Smooth muscle cell (in vitro differentiated cells): Measurements from ENCODE around the gene CCDC63. TPM values are rescaled to one million over a fixed set of nuclear protein-coding genes. Genes with fewer than 3 reads are reported as not detected.

Experiments
- DNase-seq: peaks from one replicate; lab custom pipeline; 2025; ENCODE audit not compliant: unreplicated experiment; lab: John Stamatoyannopoulos, UW
- H2AFZ ChIP-seq: fragments of 200-600 bp; sonication (generic); 2 replicates; pipeline ENCODE4 v1.6.0; 2016; ENCODE audit warnings: antibody characterized with exemption, low read depth, mild to moderate bottlenecking
- H3F3A ChIP-seq: fragments of 200-600 bp; sonication (generic); 2 replicates; pipeline ENCODE4 v1.6.0; 2017; ENCODE audit warnings: antibody characterized with exemption, low read depth
- H3K27ac ChIP-seq: fragments of 200-600 bp; sonication (generic); 2 replicates; pipeline ENCODE4 v1.5.1; 2016; ENCODE audit warnings: low read depth, mild to moderate bottlenecking
- H3K27me3 ChIP-seq: fragments of 200-600 bp; sonication (generic); 2 replicates; pipeline ENCODE4 v1.6.1; 2016; ENCODE audit warnings: low read depth, mild to moderate bottlenecking
- H3K36me3 ChIP-seq: fragments of 200-600 bp; sonication (generic); 2 replicates; pipeline ENCODE4 v1.5.1; 2016; ENCODE audit warnings: low read depth
- H3K4me1 ChIP-seq: fragments of 200-600 bp; sonication (generic); 2 replicates; pipeline ENCODE4 v1.5.1; 2016; ENCODE audit warnings: low read depth
- H3K4me2 ChIP-seq: fragments of 200-600 bp; sonication (generic); 2 replicates; pipeline ENCODE4 v1.6.0; 2016; ENCODE audit warnings: mild to moderate bottlenecking
- H3K4me3 ChIP-seq: fragments of 200-600 bp; sonication (generic); 2 replicates; pipeline ENCODE4 v1.5.1; 2016; ENCODE audit warnings: mild to moderate bottlenecking
- H3K79me2 ChIP-seq: fragments of 200-600 bp; sonication (generic); 2 replicates; pipeline ENCODE4 v1.6.0; 2016; ENCODE audit warnings: low read depth, mild to moderate bottlenecking
- H3K9ac ChIP-seq: fragments of 200-600 bp; sonication (generic); 2 replicates; pipeline ENCODE4 v1.6.0; 2016; ENCODE audit warnings: low read depth
- H3K9me3 ChIP-seq: fragments of 200-600 bp; sonication (generic); replicated peaks from 2 replicates; pipeline ENCODE4 v1.5.1; 2016; ENCODE audit warnings: low read depth
- H4K20me1 ChIP-seq: fragments of 200-600 bp; sonication (generic); 2 replicates; pipeline ENCODE4 v1.6.0; 2016; ENCODE audit warnings: low read depth
- WGBS: methylation state at CpG from one replicate; pipeline ENCODE4 v1.1.7; 2016; ENCODE audit warnings: low lambda C conversion rate; 5-methylcytosine and 5-hydroxymethylcytosine counted together
- polyA plus RNA-seq: library from polyadenylated mRNA; unstranded; fragments of >200 nt; fragmentation: Nextera tagmentation; extraction: Ambion mirVana; gene quantifications from 2 replicates; pipeline ENCODE4 v1.2.1, GENCODE V29; 2016
- total RNA-seq: library from RNA; depleted of rRNA; stranded (reverse); fragments of >200 nt; gene quantifications from 2 replicates; pipeline ENCODE4 v1.2.3, GENCODE V29; 2014
- TF ChIP-seq, protein P1 (sequence below): fragments of 200-600 bp; sonication (generic); IDR thresholded peaks from 2 replicates; pipeline ENCODE4 v1.5.1; 2017; ENCODE audit warnings: borderline replicate concordance, mild to moderate bottlenecking, antibody characterized with exemption; ENCODE audit not compliant: insufficient read depth, poor library complexity, severe bottlenecking

CCDC63 gene
- total and polyA plus RNA-seq, 2 experiments from 2014 or later, result not detected

DNA sequence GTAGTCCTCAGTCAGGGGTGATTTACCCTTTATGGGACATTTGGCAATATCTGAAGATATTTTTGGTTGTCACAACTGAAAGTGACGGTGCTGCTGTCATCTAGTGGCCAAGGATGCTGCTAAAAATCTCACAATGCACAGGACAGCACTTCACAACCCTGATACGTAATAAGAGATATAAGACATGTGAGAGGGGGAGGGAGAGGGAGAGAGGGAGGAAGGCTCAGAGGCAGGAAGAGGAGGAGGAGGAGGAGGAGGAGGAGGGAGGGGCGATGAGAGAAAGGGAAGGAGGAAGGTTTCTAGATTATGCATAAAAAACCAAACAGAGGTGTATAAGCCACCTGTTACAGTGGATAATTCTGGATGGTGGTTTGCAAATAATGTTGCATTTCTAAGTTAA lies 59.3 kb downstream of the CCDC63 start:
- no peaks in the 10 kb centered on the region for H3F3A ChIP-seq
- H3K36me3 ChIP-seq, result no peaks in the 10 kb centered on the region
- no peak overlapping the region for H3K4me3 ChIP-seq
- no peaks in the 10 kb centered on the region for H3K9me3 ChIP-seq
- no peaks in the 10 kb centered on the region for H4K20me1 ChIP-seq
- no peaks in the 10 kb centered on the region for H3K27me3 ChIP-seq
- no peak for DNase-seq
- WGBS, result 65% methylated on average over 3 of the region's 3 CpGs
- H3K79me2 ChIP-seq, result no peaks in the 10 kb centered on the region
- no peak overlapping the region for H2AFZ ChIP-seq
- H3K4me1 ChIP-seq, result no peaks in the 10 kb centered on the region
- TF ChIP-seq, protein P1, sequence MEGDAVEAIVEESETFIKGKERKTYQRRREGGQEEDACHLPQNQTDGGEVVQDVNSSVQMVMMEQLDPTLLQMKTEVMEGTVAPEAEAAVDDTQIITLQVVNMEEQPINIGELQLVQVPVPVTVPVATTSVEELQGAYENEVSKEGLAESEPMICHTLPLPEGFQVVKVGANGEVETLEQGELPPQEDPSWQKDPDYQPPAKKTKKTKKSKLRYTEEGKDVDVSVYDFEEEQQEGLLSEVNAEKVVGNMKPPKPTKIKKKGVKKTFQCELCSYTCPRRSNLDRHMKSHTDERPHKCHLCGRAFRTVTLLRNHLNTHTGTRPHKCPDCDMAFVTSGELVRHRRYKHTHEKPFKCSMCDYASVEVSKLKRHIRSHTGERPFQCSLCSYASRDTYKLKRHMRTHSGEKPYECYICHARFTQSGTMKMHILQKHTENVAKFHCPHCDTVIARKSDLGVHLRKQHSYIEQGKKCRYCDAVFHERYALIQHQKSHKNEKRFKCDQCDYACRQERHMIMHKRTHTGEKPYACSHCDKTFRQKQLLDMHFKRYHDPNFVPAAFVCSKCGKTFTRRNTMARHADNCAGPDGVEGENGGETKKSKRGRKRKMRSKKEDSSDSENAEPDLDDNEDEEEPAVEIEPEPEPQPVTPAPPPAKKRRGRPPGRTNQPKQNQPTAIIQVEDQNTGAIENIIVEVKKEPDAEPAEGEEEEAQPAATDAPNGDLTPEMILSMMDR, result no peak
- no peak overlapping the region for H3K4me2 ChIP-seq
- no peak overlapping the region for H3K9ac ChIP-seq
- no peak overlapping the region for H3K27ac ChIP-seq

DNA sequence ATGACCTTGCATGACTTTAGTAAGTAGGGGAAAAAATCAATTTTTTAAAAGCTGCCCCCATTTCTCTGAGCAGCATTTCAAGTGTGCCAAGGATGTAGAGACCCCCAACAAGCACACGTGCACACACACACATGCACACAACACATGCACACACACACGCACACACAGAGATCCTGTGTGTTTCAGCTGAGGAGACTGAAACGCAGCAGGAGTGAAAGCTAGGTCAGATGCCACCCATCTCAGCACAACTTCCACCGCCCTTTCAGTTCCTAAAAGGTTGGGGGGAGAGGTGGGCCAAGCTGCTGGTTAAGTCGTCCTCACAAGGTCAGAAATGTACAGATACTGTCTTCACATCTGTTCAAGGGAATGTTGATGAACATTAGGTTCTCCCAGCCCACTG lies 59.7 kb downstream of the CCDC63 start:
- Histone ChIP-seq H3F3A (no peaks in the 10 kb centered on the region), H3K4me1 (no peaks in the 10 kb centered on the region), H3K79me2 (no peaks in the 10 kb centered on the region), H3K4me2 (no peak overlapping the region), H3K9ac (no peak overlapping the region), H3K27ac (no peak overlapping the region), H3K4me3 (no peak overlapping the region), H3K36me3 (no peaks in the 10 kb centered on the region), H3K9me3 (no peaks in the 10 kb centered on the region), H3K27me3 (no peaks in the 10 kb centered on the region), H2AFZ (no peak overlapping the region), H4K20me1 (no peaks in the 10 kb centered on the region)
- TF ChIP-seq, protein P1, result no peak
- DNase-seq, result no peak
- 90% methylated on average over 5 of the region's 5 CpGs for WGBS

DNA sequence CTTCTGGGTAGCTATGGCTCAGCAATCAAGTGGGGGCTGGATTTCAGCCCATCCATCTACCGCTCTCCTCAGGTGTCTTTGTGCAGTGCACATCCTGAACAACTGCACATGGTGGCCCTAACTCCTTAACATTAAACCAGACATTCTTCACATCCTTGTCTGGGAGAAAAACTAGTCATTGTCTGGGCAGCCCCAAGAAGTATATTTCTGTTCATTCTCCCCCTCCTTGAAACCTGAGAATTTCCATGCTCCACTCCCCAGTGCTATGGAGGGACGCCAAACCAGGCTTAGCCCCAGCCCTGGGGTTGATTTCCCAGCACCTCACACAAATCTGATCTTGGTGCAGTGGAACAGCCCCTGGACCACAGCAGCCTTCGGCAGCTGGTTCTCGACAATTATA lies 60.2 kb downstream of the CCDC63 start:
- DNase-seq, result no peak
- Histone ChIP-seq H3K27ac (no peak overlapping the region), H3K36me3 (no peaks in the 10 kb centered on the region), H3K4me3 (no peak overlapping the region), H2AFZ (no peak overlapping the region), H3K79me2 (no peaks in the 10 kb centered on the region), H3F3A (no peaks in the 10 kb centered on the region), H3K9ac (no peak overlapping the region), H3K4me2 (no peak overlapping the region), H4K20me1 (no peaks in the 10 kb centered on the region), H3K9me3 (no peaks in the 10 kb centered on the region), H3K27me3 (no peaks in the 10 kb centered on the region), H3K4me1 (no peaks in the 10 kb centered on the region)
- TF ChIP-seq, protein P1, result no peak
- WGBS, result 82% methylated on average over 4 of the region's 4 CpGs

DNA sequence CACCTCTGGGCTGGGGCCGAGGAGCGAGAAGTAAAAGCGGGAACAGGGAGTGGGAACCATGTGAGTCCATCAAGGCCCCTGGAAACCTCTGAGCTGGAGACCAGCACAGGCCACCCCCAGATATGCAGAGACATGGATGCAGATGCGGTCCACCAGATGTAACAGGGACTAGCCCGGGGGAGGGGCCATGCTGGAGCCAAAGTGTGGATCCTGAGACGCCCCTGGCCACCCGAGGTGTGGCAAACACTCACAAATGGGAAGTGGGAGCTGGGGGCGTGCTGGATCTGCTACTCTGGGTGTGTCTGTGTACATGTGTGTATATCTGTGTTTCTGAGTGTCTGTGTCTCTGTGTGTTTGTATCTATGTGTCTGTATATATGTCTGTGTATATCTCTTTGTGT lies 60.8 kb downstream of the CCDC63 start:
- H4K20me1 ChIP-seq, result no peaks in the 10 kb centered on the region
- H3K36me3 ChIP-seq, result no peaks in the 10 kb centered on the region
- TF ChIP-seq, protein P1, result no peak
- H3K79me2 ChIP-seq, result no peaks in the 10 kb centered on the region
- no peaks in the 10 kb centered on the region for H3K4me1 ChIP-seq
- H3K9ac ChIP-seq, result no peak overlapping the region
- H3F3A ChIP-seq, result no peaks in the 10 kb centered on the region
- no peaks in the 10 kb centered on the region for H3K9me3 ChIP-seq
- H3K4me2 ChIP-seq, result no peak overlapping the region
- no peaks in the 10 kb centered on the region for H3K27me3 ChIP-seq
- H2AFZ ChIP-seq, result no peak overlapping the region
- 88% methylated on average over 8 of the region's 8 CpGs for WGBS
- no peak for DNase-seq
- no peak overlapping the region for H3K27ac ChIP-seq
- no peak overlapping the region for H3K4me3 ChIP-seq
